GM21423 (cell line): Measurements from ENCODE around the gene RSAD2.
"Not testable (repeated sequence)": the region's sequence is repeated elsewhere in the genome, so short reads cannot be mapped to it uniquely, and the experiment has no call there.

Experiments
- ATAC-seq: cut with Tn5 transposase; IDR thresholded peaks from one replicate; pipeline ENCODE4 v1.9.1; 2021; ENCODE audit warnings: mild to moderate bottlenecking, moderate library complexity; ENCODE audit not compliant: unreplicated experiment

RSAD2 gene

DNA sequence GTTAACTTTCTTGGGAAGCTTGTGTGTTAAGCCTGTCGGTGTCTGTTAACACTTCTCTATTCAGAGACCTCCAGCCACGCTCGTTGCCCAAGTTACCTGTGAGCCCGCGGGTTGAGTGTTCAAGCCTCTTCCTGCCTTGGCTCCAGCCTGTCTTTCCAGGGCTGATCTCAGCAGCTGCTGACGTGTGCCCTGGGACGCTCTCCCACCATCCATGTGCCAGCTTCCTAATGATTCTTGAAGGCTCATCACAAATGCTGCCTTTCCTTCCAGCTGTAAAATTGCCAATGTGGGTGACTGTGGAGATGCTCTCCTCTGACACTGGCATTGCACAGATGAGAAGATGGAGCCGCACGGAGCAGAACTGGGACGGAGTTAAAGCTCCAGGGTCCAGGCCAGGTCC, 45.7 kb downstream of the RSAD2 start:
- no peak for ATAC-seq

DNA sequence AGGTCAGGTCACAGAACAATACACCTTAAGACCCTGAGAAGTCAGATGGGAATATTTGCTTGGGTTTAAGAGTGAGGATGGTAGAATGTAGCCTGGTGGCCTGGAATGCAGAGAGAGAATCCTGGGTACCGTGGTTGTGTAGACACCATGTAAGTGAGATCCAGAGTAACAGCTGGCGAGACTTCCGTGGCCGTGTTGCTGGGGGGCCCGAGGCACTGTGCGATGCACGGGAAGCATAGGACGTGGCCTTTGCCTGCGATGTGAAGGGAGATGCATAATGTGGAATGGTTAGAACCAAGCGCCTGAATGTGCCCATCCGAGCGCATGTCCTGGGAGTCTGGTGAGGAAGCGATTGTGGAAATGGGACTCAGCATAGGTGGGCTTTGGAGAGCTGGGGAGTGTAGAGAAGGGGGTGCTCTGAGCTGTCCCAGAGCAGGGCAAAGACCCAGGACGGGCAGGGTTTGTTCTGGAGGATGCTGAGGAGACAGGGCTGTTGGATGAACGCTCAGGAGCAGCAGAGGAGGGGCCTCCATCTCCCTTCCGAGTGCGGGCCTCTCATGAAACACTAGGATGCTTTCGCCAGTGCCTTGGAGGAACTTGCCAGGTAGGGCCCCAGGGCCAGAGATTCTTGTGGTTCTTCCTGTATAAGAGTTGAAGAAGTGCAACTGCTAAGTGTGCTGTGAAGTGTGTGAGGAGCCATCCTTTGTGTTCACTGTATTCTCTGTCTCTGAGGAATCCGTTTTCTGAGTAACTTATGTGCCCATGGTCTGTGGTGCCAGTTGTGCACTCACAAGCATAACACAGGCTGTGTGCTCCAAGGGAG, 46.7 kb downstream of the RSAD2 start:
- ATAC-seq = no peak

DNA sequence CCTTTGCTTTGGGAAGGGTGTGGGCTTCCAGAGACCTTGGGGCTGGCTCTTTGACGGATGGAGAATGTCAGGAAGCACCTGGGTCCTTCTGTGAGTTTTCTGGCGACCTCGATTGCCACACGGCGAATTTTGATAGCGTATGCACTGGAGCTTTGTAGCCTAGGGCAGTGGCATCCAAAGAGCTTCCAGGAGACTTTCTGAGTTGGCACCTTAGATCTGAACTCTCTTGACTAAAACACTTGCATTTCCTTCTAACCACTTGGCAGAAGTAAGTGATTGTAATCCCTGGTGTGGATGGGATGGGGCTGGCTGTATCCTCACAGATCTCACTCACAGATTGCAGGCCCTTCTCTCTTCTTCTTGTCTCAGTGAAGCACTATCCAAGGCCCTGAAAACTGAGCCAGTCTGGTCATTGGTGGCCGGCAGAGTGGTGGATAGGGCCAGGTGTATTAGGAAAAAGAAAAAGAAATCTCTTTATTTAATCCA, 47.4 kb downstream of the RSAD2 start:
- no peak for ATAC-seq

DNA sequence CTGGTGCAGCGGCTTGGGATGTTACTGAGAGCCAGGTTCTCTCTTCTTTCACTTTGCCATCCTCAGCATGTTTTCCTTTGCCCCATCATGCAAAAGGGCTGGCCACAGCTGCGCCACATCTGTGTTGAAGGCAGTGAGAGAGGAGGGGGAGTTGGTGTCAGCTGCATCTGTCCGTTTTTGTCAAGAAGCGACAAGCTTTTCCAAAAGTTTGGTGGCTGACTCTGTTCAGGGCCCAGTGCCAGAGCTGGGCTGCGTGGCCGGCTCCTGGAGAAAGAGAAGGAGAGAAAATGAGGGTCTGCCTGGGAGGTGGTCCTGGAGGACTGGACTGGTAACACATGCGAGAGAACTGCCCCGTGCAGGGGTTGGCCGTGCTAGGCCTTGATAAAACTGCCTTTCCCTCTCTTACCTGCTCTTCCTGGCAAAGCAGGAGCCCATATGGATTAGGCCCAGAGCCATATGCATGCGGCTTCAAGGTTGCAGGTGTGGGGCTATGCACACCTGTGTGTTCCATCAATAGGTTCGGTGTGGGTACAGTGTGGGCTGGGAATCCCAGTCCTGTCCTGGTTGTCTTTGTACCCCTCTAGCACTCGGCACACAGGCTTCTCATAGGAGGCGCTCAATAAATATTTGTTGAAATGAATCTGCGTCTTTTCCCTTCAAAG, 48.6 kb downstream of the RSAD2 start:
- ATAC-seq = no peak

DNA sequence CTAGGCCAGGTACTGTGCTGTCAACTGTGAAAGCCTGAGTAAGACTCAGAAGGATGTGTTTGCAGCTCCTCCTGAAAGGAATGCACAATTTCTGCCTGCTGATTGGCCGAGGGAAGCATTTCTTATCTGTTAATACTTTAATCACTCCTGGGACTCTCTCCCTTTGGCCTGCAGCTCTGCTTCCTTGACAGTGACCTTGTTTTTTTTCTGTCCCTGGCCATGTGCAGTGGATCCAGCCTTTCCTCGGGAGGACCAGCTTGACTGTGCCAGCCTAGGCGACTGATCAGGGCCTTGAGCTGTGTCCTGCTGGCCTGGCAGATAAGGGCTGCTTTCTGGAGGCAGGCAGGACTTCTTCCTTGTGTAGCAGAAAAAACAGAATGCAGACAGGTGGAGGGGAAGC, 49.6 kb downstream of the RSAD2 start:
- no peak for ATAC-seq

DNA sequence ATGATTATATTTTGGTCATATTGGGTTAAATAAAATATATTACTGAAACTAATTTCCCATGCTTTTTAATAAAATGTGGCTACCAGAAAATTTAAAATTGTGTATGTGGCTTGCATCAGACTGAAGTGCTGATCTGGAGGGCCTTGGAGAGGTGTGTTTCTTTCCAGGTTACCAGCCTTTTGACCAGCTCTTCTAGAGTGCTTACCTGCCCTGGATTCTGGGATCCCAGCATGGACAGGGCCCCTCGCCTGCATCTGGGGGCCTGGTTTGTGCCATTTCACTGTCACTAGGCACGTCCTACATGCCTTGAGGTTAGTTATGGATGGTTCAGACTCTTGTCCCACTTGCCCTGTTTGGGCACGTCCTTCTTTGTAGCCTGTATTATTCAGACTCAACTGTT, 50.2 kb downstream of the RSAD2 start:
- ATAC-seq = no peak

DNA sequence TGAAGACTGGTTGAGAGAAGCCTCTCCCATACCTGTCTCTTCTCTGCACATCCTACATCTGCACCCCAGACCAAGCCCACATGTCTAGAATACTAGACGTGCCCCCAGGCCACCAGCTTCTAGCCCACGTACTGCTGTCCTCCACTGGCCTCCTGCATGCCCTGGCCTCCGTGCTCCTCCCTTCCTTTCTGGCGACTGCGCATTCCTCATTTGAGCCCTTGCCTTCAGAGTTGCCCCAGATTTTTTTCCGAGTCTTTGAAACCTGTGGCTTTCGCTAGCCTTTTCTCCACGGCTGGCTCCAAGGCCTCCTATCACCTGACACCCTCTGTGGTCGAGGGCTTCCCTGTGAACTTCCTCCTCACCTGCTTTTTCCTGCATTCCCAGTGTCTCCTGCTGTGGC, 50.9 kb downstream of the RSAD2 start:
- ATAC-seq = no peak

DNA sequence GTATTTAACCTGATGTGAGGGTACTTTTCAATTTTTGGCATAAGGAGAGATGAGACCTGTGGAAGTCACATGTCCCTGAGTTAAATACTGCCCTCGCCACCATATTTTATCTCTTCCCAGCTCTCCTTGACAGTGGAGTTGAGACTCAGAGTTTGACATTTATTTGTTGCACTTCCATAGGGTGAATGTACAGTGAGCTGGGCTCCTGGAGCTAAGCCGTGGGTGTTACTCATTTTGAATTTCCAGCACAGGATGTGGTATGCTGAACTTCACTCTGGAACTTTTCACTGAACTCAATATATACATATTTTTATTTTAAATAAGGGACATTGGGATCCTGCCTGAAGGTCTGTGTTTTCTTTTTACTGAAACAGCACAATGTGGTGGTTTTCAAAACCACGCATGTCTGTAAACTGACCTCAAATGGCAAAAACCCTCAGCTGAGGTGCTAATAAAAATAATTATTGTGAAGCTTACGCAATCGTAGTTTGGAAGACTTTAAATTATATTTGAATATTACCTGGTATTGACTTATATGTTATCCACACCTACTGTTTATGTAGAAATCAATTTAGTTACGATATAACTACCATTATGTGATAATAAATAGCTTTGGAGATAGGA, 51.7 kb downstream of the RSAD2 start:
- ATAC-seq = no peak

DNA sequence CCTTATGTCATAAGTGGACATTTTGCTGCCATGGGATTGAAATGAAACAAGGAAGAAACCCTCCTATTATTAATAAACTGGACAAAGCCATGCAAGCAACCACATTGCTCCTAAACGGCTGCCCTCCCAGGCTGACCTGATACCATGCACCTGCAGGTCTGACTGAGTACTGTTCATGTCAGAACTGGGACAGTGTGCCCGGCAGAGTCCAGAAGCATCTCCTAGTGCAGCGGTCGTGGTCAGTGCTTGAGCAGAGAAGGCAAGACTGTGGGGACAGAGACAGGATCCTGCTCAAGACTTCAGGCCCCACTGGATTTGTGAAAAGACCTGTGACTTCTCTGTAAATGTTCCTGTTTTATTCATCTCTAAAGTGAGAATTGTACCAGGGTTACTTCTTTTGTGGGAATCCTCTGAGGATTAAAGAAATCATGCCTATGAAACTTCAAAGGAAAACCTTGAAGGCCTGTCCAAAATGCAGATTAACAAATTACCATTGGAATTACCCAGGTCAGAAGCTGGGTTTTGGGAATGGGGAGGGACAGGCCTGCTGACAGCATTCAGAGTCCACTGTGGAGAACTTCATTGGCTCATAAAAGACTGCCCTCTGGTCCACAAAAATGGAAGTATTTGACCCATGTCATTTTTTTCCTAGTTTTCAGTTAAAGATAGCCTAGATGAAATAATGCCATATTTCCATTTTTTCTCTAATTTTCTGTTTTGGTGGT, 53.5 kb downstream of the RSAD2 start:
- no peak for ATAC-seq

DNA sequence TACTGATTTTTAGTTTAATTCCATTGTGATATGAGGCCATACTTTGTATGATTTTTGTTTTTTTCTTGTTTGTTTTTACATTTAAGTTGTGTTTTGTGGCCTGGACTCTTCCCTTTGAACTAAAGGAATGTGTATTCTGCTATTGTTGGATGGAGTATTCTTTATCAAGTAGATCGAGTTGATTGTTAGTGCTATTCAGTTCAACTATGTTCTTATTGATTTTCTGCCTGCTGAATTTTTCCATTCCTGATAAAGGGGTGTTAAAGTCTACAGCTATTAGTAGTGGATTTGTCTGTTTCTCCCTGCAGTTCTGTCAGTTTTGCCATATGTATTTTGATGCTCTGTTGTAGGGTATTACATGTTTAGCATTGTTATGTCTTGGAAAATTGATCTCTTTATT, 54.2 kb downstream of the RSAD2 start:
- ATAC-seq = no peak

DNA sequence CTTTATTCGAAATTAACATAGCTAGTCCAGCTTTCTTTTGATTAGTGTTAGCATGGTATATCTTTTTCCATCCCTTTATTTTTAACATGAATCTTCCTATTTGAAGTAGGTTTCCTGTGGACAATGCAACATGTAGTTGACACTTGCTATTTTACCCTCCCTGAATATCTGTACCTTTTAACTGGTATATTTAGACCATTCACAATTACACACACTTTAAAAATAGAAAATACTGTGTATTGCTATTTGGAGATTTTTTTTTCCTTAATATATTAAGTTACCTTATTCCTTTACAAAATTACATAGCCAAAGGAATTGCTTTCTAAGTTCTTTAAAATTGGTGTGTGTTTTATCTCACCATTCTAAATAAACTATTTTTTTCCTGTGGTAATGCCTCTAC, 54.6 kb downstream of the RSAD2 start:
- ATAC-seq = no peak

DNA sequence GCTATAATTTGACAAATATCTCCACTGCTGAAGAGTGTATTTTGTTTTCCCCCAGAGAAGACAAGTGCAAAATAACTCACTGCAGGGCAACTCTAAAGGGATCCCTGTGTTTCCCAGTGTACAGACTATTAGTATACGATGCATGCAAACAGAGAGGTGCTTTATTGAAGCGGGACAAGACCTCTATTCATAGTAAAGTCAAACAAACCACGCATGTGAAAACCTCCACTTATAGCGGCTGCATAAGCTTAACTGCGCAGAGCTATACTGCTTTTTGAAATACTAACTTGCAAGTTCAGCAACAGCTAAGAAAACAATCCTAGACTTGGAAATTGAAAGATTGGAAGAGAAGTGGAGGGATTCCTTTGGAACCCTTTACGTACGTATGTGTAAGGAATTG, 55.3 kb downstream of the RSAD2 start:
- no peak for ATAC-seq

DNA sequence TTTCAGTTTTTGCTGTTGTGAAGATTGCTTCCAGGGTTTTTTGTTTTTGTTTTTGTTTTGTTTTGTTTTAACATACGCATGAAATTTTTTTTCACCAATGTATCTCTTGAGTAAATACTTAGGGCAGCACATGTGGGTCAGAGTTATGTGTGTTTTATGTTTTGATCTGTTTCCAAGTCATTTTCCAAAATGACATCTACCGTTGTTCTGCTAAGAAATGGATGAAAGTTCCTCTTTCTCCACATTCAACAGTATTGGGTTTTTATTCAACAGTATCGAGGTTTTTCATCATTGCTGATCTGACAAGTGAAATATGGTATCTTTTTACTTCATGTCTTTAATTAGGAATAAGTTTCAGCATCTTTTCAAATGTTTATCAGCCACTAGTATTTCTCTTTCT, 56.3 kb downstream of the RSAD2 start:
- ATAC-seq = no peak

DNA sequence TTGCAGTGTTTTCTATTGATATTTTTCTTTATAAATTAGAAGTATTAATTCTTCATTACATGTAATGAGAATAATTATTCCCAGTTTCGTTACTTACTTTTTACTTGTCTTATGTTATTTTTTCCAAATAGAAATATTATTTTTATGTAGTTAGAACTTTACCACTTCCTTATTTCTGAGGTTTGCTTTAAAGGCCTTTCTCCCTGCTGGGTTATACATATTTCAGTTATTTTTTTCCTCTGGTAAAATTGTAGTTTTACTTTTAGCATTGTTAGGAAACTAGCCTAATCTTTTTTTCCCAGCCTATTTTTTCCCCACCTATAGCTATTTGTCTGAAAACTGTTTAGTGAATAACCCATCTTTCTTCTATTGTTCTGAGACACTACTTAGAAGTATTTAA, 56.8 kb downstream of the RSAD2 start:
- ATAC-seq = no peak

DNA sequence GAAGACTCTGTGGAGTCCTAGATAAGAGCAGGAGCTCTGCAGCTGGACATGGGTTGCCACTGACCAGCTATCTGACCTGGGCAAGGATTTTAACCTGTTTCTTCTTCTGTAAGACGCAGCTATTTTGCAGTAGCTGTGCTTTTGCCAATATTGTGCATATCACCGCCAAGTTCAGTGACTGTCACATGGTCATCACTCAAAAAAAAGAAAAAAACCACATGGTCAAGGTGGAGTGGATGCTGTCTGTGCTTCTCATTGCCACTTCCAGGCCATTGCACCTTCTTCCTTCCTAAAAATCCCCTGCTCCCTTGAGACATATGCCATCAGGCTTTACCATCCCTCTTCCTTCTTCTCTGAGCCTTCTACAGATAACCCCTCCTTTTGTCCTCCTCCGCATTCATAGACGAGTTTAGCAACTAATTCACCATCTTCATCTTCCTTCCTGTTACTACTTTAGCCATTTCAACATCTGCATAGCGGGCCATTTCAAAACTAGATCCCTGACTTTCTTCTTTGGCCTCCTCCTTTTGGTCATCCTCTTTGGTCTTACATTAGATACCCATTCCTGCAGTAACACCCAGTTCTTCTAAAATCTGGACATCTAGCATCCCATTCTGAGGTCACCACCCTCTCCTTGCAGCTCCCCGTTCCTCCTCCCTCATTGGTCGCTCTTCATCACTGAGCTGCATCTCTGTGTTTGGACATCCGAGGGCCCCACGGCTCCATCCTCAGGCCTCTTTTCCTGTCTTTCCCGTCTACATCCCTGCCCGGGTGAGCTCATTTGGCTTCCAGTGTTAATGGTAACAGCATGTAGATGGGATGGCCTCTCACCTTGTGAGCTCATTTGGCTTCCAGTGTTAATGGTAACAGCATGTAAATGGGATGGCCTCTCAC, 57.4 kb downstream of the RSAD2 start:
- no peak for ATAC-seq

DNA sequence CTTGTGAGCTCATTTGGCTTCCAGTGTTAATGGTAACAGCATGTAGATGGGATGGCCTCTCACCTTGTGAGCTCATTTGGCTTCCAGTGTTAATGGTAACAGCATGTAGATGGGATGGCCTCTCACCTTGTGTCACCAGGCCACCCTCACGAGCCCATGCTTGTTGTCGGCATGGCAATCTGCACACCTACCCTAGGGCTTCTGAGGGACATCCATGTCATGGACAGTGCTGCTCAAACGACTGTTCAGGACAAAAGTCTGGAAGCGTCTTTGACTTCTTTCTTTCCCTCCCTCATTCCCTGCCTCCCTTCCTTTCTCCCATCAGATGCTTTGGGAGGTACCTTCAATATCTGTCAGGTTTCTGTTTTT, 58.1 kb downstream of the RSAD2 start:
- not testable (repeated sequence) for ATAC-seq

DNA sequence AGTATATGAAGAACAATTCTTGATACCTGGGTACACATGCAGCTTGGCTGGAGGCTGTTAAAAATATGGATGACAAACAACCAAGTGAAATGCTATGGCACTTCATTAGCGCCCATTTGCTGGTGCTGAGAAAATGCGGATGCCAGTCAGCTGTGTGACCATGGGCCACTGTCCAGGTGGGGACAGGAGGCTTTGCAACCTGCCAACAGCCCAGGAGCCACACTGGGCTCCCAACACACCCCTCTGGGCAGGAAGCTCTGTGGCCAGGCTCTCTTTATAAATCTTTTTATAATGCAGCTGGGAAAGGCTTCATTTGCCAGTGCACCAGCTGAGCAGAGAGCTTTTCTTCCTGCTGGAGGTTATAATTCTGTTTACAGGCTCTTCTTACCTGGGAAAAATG, 59.6 kb downstream of the RSAD2 start:
- no peak for ATAC-seq

DNA sequence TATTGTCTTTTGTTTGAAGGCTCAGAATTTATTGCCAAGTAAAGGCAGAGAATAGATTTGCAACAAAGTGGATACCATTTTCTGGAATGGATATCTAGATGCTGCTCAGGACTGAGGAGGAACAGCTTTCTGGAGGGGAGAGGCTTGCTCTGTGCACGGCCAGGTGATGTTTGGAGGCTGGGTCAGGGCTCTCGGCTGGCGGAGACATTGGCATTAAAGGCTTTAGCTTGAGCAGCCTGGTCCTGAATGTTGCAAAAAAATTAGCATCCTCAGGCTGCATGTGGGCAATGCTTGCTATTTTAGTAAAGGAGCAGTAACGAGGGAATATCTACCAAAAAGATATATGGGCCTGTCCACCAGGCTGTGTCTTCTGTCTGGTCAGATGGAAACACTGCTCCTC, 60.0 kb downstream of the RSAD2 start:
- ATAC-seq = no peak

DNA sequence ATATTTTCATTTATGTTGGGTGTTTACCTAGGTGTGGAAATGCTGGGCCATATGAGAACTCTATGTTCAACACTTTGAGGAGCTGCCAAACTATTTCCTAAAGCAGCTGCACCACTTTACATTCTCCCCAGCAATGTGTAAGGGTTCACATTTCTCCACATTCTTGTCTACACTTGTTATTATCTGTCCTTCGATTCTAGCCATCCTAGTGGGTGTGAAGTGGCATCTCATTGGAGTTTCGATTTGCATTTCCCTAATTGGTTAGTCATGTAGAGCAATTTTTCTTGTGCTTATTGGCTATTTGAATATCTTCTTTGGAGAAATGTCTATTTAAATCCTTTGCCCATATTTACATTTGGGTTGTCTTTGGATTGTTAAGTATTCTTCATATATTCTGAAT, 61.5 kb downstream of the RSAD2 start:
- no peak for ATAC-seq

DNA sequence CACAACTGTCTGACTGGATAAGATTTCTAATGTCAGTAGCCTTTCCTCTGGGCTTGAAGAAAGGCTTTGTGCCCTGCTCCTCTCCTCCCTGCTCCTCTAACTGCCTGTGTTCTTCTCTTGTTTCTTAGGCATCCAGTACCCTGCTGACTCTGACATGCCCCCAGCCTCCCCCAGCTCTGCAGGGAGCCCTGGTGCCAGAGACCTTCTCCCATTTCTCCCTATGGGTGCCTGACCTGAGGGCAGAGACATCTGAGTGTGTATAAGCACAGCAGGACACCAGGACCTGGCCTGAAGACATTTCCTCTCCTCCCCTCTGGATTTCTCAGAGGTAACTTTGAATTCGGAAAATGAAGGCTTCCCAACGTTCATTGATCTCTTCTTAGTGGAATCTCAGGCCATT, 63.2 kb downstream of the RSAD2 start:
- ATAC-seq = no peak
